Upper lobe of left lung (tissue), 4 donors: ENCODE data around the gene NOS1.

Experiments used
- CTCF ChIP-seq, 6 experiments: fragments of 450-650 bp in 4 of 6; fragments of 200-600 bp in 2 of 6; sonication (generic) in 2 of 6; IDR thresholded peaks; one replicate each; pipeline ENCODE4 v1.5.1; 2016 to 2019; ENCODE audit warnings: antibody characterized with exemption in 6 of 6
- POLR2A ChIP-seq, 4 donors: fragments of 450-650 bp; IDR thresholded peaks; one replicate each; pipeline ENCODE4 v1.5.1; 2016 to 2017; ENCODE audit warnings: antibody characterized with exemption in 4 of 4, mild to moderate bottlenecking in 2 of 4
- POLR2AphosphoS5 ChIP-seq, 2 donors: sonication (generic); formaldehyde crosslinking; IDR thresholded peaks; one replicate each; pipeline ENCODE4 v1.5.1; 2017; ENCODE audit warnings: antibody characterized with exemption in 2 of 2

DNA sequence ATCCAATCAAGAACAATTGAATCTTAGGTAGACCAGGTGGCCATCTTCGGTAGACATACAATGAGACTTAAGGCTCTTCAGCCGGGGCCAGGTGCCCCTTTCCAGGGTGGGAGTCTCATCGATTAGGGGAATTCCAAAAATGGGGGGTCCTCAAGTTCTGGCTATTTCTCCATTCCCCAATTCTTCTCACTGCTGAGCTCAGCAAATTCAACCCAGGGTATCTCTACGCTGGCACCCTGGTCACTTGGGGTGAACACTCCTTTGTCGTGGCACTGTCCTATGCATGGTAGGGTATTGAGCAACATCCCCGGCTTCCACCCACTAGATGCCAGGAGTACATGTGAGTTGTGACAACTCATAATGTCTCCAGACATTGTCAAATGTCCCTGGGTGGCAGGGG is 136.2 kb downstream of the NOS1 start:
- no peak for TF ChIP-seq POLR2AphosphoS5 (IDR thresholded peaks at IDR 0.05)
- no peak for TF ChIP-seq CTCF (IDR thresholded peaks at IDR 0.05)
- no peak for TF ChIP-seq POLR2A (IDR thresholded peaks at IDR 0.05)
